ENCODE data around the gene MRAP. TPM values are rescaled to one million over a fixed set of nuclear protein-coding genes. Genes with fewer than 3 reads are reported as not detected.

MRAP gene
- total RNA-seq, 2 experiments from 2014 or later, result not detected

GRCh38 chr21:32276671-32277070, 22.0 kb upstream of the MRAP start:
- H3K36me3 Mint-ChIP-seq, result peaks cover 19% of the 10 kb centered on the region
- intact Hi-C loops (cut with micrococcal nuclease), result loop anchor here (10.0 kb wide), 1 partner anchor 338 kb away; the partner anchor contains the start of gene CFAP298
- CTCF ChIA-PET, result interaction anchor here (1.4 kb wide), 1 partner anchor 20 kb away, joined by 3 read pairs; no protein-coding TSS in a partner anchor

DNA sequence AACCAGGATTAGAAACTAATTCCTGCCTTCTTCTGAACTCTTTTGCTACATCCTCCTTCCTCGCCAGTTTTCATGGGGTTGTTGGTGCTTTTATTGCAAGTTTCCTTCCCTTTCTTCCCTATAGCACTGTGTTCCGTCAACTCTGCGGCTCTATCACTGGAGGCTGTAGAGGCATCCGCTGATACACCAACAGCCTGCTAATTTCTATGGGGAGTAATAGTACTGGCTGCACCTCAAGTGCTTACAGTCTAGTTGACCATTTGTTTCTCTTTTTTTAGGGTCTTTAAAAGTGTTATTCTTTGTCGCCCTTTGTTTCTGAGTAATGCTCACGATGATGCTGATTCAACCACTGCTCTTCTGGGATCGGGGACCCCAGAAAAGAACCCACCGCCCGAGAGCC, 20.6 kb upstream of the MRAP start:
- Mint-ChIP-seq H3K4me3 (peak overlapping the region; percentile 99), H3K27ac (peak overlapping the region; percentile 32), H3K9me3 (no peaks in the 10 kb centered on the region), H3K4me1 (ENCODE audit: low read depth) (peaks cover 11% of the 10 kb centered on the region), H3K36me3 (peaks cover 10% of the 10 kb centered on the region), H3K27me3 (no peaks in the 10 kb centered on the region)
- ChIA-PET CTCF (no interaction called here), POLR2A (interaction anchor here (1.2 kb wide), 1 partner anchor 55 kb away, joined by 3 read pairs; no protein-coding TSS in a partner anchor)
- intact Hi-C loops (cut with micrococcal nuclease), result loop anchor here (2.0 to 10.0 kb wide), 2 partner anchors 337 to 545 kb away; partner anchors contain the start of genes CFAP298 and SCAF4
- no peak for DNase-seq

More at GRCh38 chr21:32276671-32277070, 22.0 kb upstream of the MRAP start:
- DNase-seq, result no peak
- Mint-ChIP-seq H3K27ac (no peak overlapping the region), H3K9me3 (no peaks in the 10 kb centered on the region), H3K4me1 (ENCODE audit: low read depth) (peaks cover 11% of the 10 kb centered on the region), H3K4me3 (no peak overlapping the region), H3K27me3 (no peaks in the 10 kb centered on the region)
- POLR2A ChIA-PET, result no interaction called here

DNA sequence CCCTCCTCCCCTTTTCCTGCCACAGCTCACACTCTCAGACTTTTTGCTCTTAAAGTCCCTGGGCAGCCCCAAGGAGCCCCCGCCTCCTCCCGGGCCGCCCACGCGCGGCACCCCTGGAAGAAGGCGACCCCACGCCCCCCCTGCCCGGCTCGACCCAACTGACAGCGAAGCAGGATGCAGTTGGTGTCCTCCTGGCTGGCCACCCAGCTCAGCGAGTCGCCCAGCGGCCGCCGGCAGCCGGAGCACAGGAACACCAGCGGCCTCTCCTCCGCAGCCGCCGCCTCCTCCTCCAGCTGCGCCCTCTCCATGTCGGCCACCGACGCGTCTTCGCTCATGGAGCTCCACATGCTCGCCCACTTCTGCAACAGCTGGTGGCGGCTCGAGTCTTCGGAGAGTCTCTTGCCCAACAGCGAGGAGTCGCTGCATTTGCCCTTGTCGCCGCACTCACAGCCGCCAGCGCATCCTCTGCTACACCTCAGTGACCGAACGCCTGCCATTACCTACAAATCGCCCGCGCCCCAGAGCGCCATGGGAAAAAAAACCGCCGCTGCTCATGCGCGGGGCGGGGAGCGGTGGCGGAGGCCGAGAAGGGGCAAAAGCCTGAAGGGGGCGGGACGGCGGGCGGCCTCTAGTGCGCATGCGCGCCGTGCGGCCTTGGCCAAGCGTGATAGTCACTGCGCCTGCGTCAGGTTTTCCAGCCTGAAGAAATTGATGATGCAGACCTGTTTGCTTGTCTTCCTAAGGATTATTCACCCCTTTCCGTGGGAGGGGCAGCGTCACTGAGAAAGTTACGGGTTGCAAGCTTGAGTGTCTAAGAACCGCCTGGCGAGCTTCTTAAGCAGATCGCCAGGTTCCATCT, 19.9 kb upstream of the MRAP start, which contains the start of gene MIS18A:
Gene MIS18A, minus strand, starts transcription at position 532 of the 859 bp plus-strand sequence. Its CDS starts 35 bp downstream, at position 497.
- H3K27ac Mint-ChIP-seq, result peak within 1 kb of the TSS; percentile 88
- peaks cover 8% of the 10 kb centered on the region for H3K36me3 Mint-ChIP-seq
- CTCF ChIA-PET, result interaction anchor here (0.7 to 1.2 kb wide), 2 partner anchors 21 to 457 kb away, joined by 3 to 5 read pairs; no protein-coding TSS in a partner anchor
- POLR2A ChIA-PET, result interaction anchor here (0.6 to 1.2 kb wide), 5 partner anchors 55 to 984 kb away, joined by 3 to 4 read pairs (median 4); no protein-coding TSS in a partner anchor
- H3K9me3 Mint-ChIP-seq, result no peaks in the 10 kb centered on the region
- intact Hi-C loops (cut with micrococcal nuclease), result loop anchor here (1.0 to 10.0 kb wide), 5 partner anchors 115 to 546 kb away; partner anchors contain the start of genes CFAP298, SCAF4 and URB1
- H3K4me3 Mint-ChIP-seq, result peak within 1 kb of the TSS; percentile 99
- H3K4me1 Mint-ChIP-seq (ENCODE audit: low read depth), result peaks cover 11% of the 10 kb centered on the region
- DNase-seq, result peak; percentile 99
- no peaks in the 10 kb centered on the region for H3K27me3 Mint-ChIP-seq

- intact Hi-C loops (cut with micrococcal nuclease), result loop anchor here (1.0 to 10.0 kb wide), 5 partner anchors 114 to 547 kb away; partner anchors contain the start of genes CFAP298, SCAF4 and URB1
- H3K36me3 Mint-ChIP-seq, result peaks cover 6% of the 10 kb centered on the region
- ChIA-PET CTCF (interaction anchor here (0.7 to 1.2 kb wide), 2 partner anchors 21 to 457 kb away, joined by 3 to 5 read pairs; no protein-coding TSS in a partner anchor), POLR2A (interaction anchor here (0.6 to 1.2 kb wide), 6 partner anchors 24 to 985 kb away, joined by 3 to 4 read pairs (median 4); no protein-coding TSS in a partner anchor)
- H3K27me3 Mint-ChIP-seq, result no peaks in the 10 kb centered on the region
- DNase-seq, result no peak
- H3K9me3 Mint-ChIP-seq, result no peaks in the 10 kb centered on the region
- peak overlapping the region; percentile 88 for H3K27ac Mint-ChIP-seq
- peak overlapping the region; percentile 99 for H3K4me3 Mint-ChIP-seq
- peaks cover 11% of the 10 kb centered on the region for H3K4me1 Mint-ChIP-seq (ENCODE audit: low read depth)
Observed at GRCh38 chr21:32279377-32279680, 19.3 kb upstream of the MRAP start.

DNA sequence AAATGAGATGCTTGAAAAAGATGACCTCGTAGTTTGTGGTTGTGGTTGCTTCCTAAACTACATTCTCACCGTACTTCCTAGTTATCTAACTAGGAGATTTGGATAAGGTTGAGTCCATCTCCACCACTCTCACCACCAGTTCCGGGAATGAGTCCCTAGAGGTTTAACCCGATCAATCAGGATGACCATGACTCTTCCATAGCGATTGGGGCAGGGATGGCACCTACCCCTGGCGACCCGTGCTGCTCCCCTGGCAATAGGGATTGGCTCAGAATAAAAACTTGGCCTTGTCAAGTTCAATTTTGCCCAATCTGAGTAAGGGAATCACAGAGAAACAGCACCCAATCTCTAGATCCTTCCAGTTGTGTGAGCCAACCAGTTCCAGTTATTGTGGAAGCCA, 17.1 kb upstream of the MRAP start:
- DNase-seq, result no peak
- peaks cover 2% of the 10 kb centered on the region for H3K36me3 Mint-ChIP-seq
- H3K27me3 Mint-ChIP-seq, result no peaks in the 10 kb centered on the region
- intact Hi-C loops (cut with micrococcal nuclease), result no loop called here
- ChIA-PET CTCF (no interaction called here), POLR2A (no interaction called here)
- H3K9me3 Mint-ChIP-seq, result no peaks in the 10 kb centered on the region
- no peak overlapping the region for H3K4me3 Mint-ChIP-seq
- H3K27ac Mint-ChIP-seq, result no peak overlapping the region
- peaks cover 11% of the 10 kb centered on the region for H3K4me1 Mint-ChIP-seq (ENCODE audit: low read depth)

DNA sequence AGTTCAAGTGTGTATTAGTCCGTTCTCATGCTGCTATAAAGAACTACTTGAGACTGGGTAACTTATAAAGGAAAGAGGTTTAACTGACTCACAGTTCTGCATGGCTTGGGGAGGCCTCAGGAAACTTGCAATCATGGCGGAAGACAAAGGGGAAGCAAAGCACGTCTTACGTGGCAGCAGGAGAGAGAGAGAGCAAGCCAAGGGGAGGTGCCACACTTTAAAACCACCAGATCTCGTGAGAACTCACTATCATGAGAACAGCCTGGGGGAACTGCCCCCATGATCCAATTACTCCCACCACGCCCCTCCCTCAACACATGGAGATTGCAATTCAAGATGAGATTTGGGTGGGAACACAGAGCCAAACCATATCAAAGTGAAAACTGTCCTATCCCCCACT, 15.7 kb upstream of the MRAP start:
- Mint-ChIP-seq H3K9me3 (no peaks in the 10 kb centered on the region), H3K27me3 (no peaks in the 10 kb centered on the region), H3K36me3 (peaks cover 5% of the 10 kb centered on the region), H3K4me1 (ENCODE audit: low read depth) (peaks cover 7% of the 10 kb centered on the region), H3K4me3 (no peak overlapping the region), H3K27ac (no peak overlapping the region)
- ChIA-PET CTCF (no interaction called here), POLR2A (no interaction called here)
- intact Hi-C loops (cut with micrococcal nuclease), result no loop called here
- DNase-seq, result no peak

- DNase-seq, result no peak
- no peak overlapping the region for H3K27ac Mint-ChIP-seq
- no peaks in the 10 kb centered on the region for H3K4me1 Mint-ChIP-seq (ENCODE audit: low read depth)
- no peaks in the 10 kb centered on the region for H3K27me3 Mint-ChIP-seq
- no peak overlapping the region for H3K4me3 Mint-ChIP-seq
- POLR2A ChIA-PET, result no interaction called here
- intact Hi-C loops (cut with micrococcal nuclease), result no loop called here
- peaks cover 5% of the 10 kb centered on the region for H3K36me3 Mint-ChIP-seq
- CTCF ChIA-PET, result interaction anchor here (0.9 kb wide), 1 partner anchor 284 kb away, joined by 4 read pairs; no protein-coding TSS in a partner anchor
- no peaks in the 10 kb centered on the region for H3K9me3 Mint-ChIP-seq
Observed at GRCh38 chr21:32285476-32285875, 13.2 kb upstream of the MRAP start.

DNA sequence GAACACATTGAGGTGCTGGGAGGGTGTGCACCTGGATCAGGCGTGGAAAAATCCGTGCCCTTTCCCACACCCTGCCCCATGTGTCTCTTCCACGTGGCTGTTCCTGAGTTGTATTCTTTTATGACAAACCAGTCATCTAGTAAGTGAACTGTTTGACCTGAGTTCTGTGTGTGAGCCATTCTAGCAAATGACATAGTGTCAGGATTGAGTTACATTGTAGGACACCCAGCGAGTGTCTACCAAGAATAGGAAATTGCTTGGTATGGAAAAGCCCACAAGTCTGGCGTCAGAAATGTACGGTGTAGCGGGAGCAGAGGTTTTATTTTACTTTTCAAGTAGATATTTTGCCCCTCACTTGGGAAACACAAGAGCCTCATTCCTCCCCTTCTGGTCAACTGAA, 1.2 kb upstream of the MRAP start:
- H3K9me3 Mint-ChIP-seq, result no peaks in the 10 kb centered on the region
- H3K27me3 Mint-ChIP-seq, result no peaks in the 10 kb centered on the region
- H3K27ac Mint-ChIP-seq, result no peak overlapping the region
- no peak overlapping the region for H3K4me3 Mint-ChIP-seq
- CTCF ChIA-PET, result no interaction called here
- no peak for DNase-seq
- POLR2A ChIA-PET, result no interaction called here
- H3K4me1 Mint-ChIP-seq (ENCODE audit: low read depth), result no peaks in the 10 kb centered on the region
- intact Hi-C loops (cut with micrococcal nuclease), result no loop called here
- H3K36me3 Mint-ChIP-seq, result peaks cover 17% of the 10 kb centered on the region

GRCh38 chr21:32298148-32298559, 501 bp upstream of the MRAP start:
- no peaks in the 10 kb centered on the region for H3K9me3 Mint-ChIP-seq
- no peaks in the 10 kb centered on the region for H3K27me3 Mint-ChIP-seq
- H3K27ac Mint-ChIP-seq, result no peak overlapping the region
- peaks cover 17% of the 10 kb centered on the region for H3K36me3 Mint-ChIP-seq
- POLR2A ChIA-PET, result no interaction called here
- intact Hi-C loops (cut with micrococcal nuclease), result no loop called here
- CTCF ChIA-PET, result no interaction called here
- no peak for DNase-seq
- no peaks in the 10 kb centered on the region for H3K4me1 Mint-ChIP-seq (ENCODE audit: low read depth)
- H3K4me3 Mint-ChIP-seq, result no peak overlapping the region

- CTCF ChIA-PET, result no interaction called here
- Mint-ChIP-seq H3K4me3 (no peak overlapping the region), H3K27ac (no peak overlapping the region), H3K9me3 (no peaks in the 10 kb centered on the region), H3K4me1 (ENCODE audit: low read depth) (no peaks in the 10 kb centered on the region), H3K36me3 (peaks cover 17% of the 10 kb centered on the region), H3K27me3 (no peaks in the 10 kb centered on the region)
- DNase-seq, result no peak
- POLR2A ChIA-PET, result no interaction called here
- intact Hi-C loops (cut with micrococcal nuclease), result no loop called here
Observed at GRCh38 chr21:32299695-32300094, 1.0 kb downstream of the MRAP start.

DNA sequence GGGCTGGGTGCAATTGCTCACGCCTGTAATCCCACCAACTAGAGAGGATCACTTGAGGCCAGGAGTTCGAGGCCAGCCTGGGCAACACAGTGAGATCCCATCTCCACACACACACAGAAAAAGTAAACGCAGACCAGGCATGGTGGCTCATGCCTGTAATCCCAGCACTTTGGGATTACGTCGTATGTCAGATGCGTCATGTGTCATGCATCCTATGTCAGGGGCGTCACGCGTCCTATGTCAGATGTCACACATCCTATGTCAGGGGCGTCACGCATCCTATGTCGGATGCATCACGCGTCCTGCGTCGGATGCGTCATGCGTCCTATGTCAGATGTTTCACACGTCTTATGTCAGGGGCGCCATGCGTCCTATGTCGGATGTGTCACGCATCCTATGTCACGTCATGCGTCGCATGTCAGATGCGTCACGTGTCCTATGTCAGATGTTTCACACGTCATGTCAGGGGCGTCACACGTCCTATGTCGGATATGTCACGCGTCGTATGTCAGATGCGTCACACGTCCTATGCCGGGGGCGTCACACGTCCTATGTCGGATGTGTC, 1.5 kb downstream of the MRAP start:
- Mint-ChIP-seq H3K36me3 (peaks cover 17% of the 10 kb centered on the region), H3K27me3 (no peaks in the 10 kb centered on the region), H3K27ac (no peak overlapping the region), H3K9me3 (no peaks in the 10 kb centered on the region), H3K4me3 (no peak overlapping the region), H3K4me1 (ENCODE audit: low read depth) (no peaks in the 10 kb centered on the region)
- no peak for DNase-seq
- ChIA-PET CTCF (no interaction called here), POLR2A (no interaction called here)
- intact Hi-C loops (cut with micrococcal nuclease), result no loop called here

DNA sequence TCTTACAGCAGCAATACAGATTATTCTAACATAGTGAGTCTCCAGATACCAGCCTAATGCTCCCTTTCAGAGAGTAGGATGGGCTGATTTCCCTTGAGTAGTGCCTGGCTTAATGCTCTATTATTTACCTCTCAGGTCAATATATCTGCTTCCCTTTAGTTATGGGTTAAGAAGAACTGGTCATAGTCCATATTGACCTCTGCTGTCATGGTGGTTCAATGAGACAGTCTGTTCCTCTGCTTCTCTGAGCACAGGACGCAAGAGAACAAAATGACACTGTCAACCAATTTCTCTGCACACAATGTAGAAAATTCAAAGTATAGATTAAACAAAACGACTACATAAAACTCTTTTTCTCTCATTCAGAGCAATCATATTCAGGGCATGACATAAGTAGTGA, 2.9 kb downstream of the MRAP start:
- DNase-seq, result no peak
- Mint-ChIP-seq H3K4me1 (ENCODE audit: low read depth) (no peaks in the 10 kb centered on the region), H3K27ac (no peak overlapping the region), H3K27me3 (no peaks in the 10 kb centered on the region), H3K36me3 (peaks cover 26% of the 10 kb centered on the region), H3K4me3 (no peak overlapping the region), H3K9me3 (no peaks in the 10 kb centered on the region)
- CTCF ChIA-PET, result no interaction called here
- intact Hi-C loops (cut with micrococcal nuclease), result no loop called here
- POLR2A ChIA-PET, result no interaction called here

All from activated CD4-positive, alpha-beta memory T cell treated with anti-CD3 and anti-CD28 coated beads for 36 hours (primary cell).